Measurements from ENCODE around the gene NSG2.

The NSG2 gene

DNA sequence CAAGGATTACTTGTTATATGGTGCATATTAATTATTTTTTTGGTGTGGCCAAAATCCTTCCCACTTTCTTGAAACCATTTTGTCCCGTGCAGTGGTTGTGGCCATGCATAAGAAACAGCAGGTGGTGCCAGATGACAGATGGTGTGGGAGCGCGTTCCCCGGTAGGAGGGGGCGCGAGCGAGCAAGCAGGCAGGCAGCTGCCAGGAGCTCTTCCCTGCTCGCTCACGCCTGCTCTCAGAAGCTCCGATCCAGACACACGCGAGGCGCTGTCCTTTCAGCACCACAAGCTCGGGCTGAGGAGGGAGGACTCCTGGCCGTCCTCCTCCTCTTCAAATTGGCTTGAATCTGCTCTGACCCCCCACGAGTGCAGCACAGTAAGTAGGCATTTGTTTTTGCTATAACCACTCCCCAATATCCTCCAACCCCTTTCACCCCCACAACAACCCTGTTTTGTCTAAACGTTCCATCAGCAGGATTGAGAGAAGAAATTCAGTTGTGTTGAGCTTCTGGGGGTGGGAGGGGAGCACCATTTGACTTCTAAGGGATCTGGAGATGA is at the start of gene NSG2:
NSG2 (plus strand) TSS at position 237 of the 556 bp plus-strand sequence. CDS start 1,050 bp downstream, outside the sequence.
- DNase-seq (ENCODE audit: low spot score), result peak; percentile 59

DNA sequence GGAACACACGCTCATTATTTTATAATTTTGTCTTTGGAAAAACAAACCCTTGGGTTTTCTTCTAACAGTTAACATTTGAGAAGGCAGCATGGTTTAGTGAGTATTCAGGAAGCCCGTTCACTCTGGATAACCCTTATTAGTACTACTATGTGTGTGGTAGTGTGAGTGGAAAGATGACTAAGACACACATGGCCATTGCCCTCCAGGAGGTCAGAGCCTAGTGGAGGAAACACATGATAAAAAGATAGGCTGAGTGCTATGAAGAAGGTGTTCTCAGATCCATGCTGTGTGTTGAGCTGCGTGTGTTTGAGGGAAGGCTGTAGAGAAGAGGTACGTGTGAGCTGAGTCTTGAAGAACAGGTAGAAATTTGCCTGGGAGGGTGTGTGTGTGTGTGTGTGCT is 48.2 kb upstream of the NSG2 start:
- no peak for DNase-seq (ENCODE audit: low spot score)

DNA sequence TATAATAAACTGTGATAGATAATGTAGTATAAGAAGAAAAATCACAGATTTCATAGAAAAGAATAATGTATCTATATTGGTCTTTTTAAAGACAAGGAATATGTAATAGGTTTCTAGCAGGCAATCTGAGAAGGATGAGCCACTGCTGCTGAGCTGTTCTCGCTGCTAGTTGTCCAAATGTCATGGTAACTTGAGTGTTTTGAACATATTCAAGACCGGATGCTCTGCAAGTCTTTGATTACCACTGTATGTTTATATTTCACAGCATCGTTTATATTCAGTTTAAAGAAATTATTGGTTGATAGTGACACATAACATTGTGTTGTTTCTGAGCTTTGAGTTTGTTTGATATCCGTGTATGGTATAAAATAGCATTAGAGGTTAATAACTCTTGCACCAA is 47.0 kb upstream of the NSG2 start:
- DNase-seq (ENCODE audit: low spot score), result no peak

- no peak for DNase-seq (ENCODE audit: low spot score)
Measured at GRCh38 chr5:174000076-174000475, 45.4 kb upstream of the NSG2 start.

DNA sequence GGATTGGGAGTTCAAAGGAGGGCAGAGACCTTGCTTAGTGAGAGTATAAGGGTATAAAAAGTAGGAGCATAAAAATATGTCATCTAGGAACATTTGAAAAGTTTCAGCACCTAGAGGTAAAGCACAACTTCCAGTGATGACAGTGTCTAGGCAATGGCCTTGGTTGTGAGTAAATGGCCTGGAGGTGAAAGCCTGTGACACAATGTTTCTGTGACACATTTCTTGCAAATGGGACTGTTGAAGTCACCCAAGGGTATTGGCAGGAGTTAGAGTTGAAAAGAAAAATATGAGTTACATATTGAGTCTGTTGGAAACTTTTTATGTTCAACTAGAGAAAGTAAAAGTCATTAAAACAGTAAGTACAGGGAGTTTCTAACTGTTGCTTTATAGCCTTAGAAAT is 41.7 kb upstream of the NSG2 start:
- no peak for DNase-seq (ENCODE audit: low spot score)

- no peak for DNase-seq (ENCODE audit: low spot score)
Measured at GRCh38 chr5:174008922-174009321, 36.6 kb upstream of the NSG2 start.

- no peak for DNase-seq (ENCODE audit: low spot score)
Measured at GRCh38 chr5:174010365-174010764, 35.1 kb upstream of the NSG2 start.

- no peak for DNase-seq (ENCODE audit: low spot score)
Measured at GRCh38 chr5:174011441-174011840, 34.1 kb upstream of the NSG2 start.

- DNase-seq (ENCODE audit: low spot score), result peak; percentile 12
Measured at GRCh38 chr5:174020069-174020927, 25.2 kb upstream of the NSG2 start.

GRCh38 chr5:174020928-174021304 is 24.6 kb upstream of the NSG2 start:
- no peak for DNase-seq (ENCODE audit: low spot score)

- DNase-seq (ENCODE audit: low spot score), result no peak
Measured at GRCh38 chr5:174022384-174023095, 23.0 kb upstream of the NSG2 start.

- no peak for DNase-seq (ENCODE audit: low spot score)
Measured at GRCh38 chr5:174030286-174030685, 15.2 kb upstream of the NSG2 start.

DNA sequence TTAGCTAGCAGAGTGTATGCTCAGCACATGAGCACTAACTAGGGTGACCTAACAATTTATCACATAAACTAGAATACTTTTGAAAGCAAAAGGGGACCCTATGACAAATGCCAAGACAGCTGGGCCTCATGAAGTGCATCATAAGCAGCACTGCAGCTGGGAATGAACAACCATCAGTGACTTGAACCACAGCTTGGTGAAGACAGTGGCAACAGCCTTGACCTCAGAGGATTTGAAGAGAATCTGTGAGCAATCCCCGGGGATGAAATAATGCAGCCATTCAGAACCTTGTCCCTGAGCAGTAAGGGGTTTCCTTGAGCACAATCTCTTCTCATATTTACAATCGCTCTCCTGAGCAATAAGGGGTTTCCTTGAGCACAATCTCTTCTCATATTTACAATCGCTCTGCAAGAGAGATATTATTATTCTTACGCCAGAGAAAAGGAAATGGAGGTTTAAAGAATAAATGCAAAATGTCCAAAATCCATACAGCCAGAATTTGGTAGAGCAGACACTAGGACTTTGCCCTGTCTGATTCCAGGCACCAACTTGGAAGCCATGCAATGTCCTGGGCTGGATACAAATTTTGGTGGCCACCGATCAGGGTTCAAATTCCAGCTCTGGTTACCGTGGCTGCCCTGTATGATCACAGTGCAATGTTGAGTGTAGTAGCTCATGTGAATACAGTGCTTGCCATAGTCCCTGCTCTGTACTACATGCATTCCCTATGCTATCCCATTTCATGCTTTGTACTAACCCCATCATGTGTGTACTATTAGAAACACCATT is 846 bp upstream of the NSG2 start:
- DNase-seq (ENCODE audit: low spot score), result no peak

DNA sequence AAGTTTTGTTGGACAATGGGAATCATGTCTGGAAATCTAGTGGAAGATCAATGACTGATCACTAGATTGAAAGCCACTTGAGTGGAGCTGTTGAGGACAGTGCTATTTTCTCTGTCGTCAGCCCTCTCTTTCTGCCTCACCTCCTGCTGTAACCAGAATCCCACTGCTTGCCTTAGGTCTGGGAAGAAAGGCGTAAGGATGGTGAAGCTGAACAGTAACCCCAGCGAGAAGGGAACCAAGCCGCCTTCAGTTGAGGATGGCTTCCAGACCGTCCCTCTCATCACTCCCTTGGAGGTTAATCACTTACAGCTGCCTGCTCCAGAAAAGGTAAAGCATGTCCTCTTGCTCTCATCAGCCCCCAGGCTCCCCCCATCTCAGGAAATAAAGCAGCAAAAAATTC is 1.1 kb downstream of the NSG2 start:
- no peak for DNase-seq (ENCODE audit: low spot score)

GRCh38 chr5:174047472-174048099 is 2.1 kb downstream of the NSG2 start:
- no peak for DNase-seq (ENCODE audit: low spot score)

DNA sequence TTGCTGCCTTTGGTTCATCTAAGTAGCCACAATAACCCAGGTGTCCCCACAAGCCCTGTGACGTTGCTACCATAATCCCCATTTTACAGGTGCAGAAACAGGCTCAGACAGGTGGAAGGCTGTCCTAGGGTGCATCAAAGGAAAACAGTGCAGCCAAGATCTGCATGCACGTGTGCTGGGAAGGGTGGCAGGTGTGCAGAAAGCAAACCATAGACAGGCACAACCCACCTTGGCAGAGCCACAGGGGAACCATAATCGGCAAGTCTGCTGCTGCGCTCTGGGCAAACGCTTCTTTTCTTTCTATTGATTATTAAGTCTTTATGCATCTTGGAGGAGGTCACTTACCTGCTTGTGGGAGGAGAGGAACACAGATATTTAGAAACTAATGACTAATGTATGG is 7.1 kb downstream of the NSG2 start:
- no peak for DNase-seq (ENCODE audit: low spot score)

DNA sequence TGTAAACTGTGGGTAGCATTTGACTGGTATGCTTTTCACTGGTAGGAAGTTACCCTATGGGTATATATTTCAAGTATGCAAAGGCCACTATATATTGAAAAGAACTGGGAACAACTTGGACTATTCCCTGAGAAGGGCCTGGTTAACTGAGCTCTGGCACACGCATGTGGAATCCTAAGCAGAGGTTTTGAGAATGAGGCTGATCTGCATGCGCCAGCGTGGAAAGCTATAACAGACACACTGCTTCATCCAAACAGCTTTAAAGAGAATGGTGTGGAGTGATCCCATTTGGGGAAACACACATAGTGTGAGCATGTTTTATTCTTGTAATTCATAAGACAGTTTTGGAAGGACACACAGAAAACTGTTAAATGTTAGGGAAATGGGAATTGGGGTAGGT is 8.4 kb downstream of the NSG2 start:
- DNase-seq (ENCODE audit: low spot score), result no peak

DNA sequence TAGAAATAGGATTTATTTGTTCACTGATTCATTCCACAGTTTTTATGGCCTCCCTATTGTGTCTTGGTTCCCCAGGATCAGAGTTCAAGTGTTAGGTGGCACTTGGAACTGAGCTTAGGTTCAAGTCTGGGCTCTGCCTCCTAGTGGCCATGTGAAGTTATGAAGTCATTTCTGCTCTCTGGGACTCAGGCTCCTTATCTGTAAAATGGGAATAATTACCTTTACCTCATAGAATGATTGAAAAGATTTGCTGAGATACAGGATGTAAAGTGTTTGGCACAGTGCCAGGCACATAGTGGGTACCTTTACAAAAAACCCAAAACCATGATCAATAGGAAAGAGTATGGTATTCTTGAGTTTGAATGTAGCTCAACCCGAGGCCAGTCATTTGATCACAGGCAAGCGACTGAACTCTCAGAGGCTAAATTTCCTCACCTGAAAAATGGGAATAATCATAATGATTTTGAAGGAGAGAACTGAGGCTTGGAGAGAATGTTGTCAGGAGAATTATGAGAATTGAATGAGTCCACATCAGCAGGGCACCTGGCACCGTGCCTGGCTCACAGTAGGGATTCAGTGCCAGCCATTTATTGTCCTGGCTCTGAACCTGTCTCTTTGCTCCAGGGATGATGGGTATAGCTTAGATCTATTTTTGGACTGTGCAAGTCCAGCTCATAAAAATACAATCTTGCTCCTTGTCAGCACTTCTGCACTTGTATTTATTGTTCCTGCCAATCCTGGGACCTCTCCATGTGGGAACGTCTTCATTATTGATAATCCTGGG is 10.8 kb downstream of the NSG2 start:
- no peak for DNase-seq (ENCODE audit: low spot score)

GRCh38 chr5:174057206-174057605 is 11.7 kb downstream of the NSG2 start:
- DNase-seq (ENCODE audit: low spot score), result no peak

- no peak for DNase-seq (ENCODE audit: low spot score)
Measured at GRCh38 chr5:174058433-174059122, 13.1 kb downstream of the NSG2 start.
